GM18507 (cell line): ENCODE measurements around the gene CYSRT1.

ENCODE experiments used
- DNase-seq: peaks from one replicate; pipeline ENCODE4 v3.0.0; 2011; ENCODE audit warnings: low read depth; ENCODE audit not compliant: insufficient read length; ENCODE audit errors: extremely low spot score
- FAIRE-seq: peaks from 2 replicates; lab custom pipeline; 2011; peaks lifted over from hg19 to GRCh38; lab: Jason Lieb, UNC

Gene CYSRT1

DNA sequence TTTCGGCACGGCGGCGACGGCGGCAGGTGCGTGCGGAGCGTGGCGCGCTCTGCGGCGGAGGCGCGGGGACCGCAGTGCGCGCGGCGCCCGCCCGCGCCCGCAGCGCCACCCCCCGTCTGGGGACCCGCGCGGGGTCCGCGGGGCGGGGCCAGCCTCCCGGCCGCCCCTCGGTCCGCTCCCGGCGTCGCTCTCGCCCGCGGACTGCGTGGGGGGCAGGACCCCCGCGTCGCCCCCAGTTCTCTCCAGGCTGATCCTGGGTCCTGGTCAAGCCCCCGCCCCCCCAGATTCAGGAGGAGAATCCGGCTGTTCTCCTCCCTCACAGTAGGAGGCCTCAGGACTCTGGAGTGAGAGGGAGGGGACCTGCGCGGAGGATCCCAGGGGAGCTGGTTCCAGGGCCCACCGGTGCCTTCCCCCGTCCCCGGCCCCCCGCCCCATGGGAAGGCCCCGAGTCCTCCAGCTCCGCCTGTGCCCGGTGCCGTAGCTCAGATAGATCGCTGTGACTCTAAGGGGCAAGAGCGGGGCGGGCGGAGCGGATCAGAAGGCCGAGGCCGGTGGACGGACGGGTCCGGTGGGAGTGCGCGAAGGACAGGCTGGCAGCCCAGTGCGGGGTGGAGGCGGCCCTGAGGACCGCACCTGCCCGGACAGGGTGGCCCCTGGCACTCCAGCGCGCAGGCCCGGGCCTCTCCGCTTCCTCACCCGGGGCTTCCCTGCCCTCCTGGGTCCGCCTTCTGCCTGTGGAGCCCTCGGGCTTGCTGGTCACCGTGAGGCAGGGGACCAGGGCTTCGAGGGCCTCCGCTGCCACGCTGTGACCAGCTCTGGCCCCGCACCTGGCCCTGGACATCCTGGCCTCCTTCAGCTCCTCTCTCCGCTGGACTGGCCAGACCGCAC, 2.5 kb upstream of the CYSRT1 start, which contains the start of gene RNF208:
TSS of gene RNF208 (minus strand) at position 51 of the 888 bp plus-strand sequence. CDS start 1,028 bp downstream, outside the sequence.
- FAIRE-seq (no peak), DNase-seq (no peak)

DNA sequence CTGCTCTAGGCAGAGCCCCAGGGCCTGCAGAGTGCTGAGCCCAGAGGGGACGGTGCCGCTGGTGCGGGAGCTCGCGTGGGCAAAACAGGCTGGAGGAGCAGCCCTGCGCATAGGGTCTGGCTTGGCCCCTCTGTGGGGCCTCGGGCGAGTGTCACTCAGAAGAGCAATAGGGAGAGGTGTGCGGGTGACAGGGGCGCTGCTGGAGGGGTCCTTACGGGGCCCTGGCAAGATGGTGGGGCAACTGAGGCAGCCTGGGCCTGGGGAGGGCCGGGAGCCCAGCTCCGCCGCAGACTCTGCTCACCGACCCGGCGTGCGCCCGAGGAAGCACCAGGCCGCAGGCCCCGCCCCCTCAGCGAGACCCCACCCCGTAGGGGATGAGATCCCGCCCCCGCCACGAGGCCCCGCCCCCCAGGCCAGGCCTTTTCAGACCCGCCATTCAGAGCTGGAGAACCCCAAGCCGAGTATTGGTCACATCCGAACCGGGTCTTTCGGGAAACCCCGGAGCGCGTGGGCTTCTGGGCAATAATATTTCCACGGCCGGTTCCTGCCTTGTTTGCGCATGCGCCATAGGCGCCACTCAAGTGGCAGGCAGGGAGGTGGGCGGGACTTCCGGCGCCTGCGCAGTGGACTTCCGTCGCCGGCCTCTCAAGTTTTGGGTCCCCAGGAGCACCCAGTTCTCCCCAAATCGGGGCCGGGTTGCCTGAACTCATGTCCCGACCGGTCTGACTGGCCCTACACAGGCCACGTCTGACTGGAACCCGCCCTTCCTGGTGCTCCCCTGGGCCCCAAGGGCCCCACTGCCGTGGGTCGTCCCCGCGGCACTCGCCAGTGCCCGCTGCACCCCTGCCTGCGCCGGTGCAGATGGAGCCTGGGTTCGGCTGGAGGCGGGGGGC, 1.6 kb upstream of the CYSRT1 start:
- peak; percentile 94 for DNase-seq
- peak; percentile 99 for FAIRE-seq

DNA sequence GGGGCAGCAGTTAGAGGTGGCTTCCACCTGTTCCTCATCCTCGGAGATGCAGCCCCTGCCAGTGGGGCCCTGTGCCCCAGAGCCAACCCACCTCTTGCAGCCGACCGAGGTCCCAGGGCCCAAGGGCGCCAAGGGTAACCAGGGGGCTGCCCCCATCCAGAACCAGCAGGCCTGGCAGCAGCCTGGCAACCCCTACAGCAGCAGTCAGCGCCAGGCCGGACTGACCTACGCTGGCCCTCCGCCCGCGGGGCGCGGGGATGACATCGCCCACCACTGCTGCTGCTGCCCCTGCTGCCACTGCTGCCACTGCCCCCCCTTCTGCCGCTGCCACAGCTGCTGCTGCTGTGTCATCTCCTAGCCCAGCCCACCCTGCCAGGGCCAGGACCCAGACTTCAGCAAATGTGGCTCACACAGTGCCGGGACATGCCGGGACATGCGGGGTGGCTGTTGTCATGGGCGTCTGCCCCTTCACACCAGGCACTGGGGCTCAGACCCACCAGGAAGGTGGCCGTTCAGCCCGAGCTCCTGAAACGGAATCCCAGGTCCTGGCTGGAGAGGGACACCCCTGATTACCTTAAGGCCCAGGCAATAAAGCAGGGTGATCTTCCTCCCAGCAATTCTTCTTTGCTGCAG, 841 bp downstream of the CYSRT1 start:
- no peak for FAIRE-seq
- DNase-seq = no peak

DNA sequence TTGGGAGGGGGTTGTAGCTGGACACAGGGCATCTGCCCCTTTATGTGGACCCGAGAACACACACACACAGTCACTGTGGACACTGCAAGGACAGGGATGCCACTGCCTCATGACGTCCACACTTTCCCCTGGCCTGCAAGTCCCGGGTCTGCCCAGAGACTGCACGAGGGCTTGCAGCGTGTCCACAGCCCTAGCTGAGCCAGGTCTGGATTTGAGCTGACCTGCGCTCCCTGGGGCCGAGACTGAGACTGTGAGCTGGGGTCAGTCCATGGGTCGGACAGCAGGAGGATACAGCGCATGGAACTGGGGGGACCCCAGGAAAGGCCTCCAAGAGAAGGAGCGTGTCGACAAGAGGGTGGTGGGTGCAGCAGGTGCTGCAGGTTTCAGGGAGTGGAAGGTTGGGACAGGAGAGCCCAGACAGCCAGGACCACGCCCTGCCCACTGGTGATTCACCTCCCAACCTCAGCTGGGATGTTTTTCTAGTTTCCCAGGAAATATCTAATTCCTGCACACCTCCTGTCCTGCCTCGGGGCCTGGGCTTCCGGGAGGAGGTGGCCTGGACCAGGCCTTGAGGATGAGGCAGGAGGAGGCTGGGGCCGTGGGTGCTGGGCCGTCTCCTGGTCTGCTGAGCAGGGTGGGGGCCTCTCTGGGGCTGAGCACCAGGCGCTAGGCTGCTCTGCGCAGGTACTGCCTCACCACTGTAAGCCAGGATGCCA, 1.5 kb downstream of the CYSRT1 start:
- FAIRE-seq = no peak
- DNase-seq = no peak

DNA sequence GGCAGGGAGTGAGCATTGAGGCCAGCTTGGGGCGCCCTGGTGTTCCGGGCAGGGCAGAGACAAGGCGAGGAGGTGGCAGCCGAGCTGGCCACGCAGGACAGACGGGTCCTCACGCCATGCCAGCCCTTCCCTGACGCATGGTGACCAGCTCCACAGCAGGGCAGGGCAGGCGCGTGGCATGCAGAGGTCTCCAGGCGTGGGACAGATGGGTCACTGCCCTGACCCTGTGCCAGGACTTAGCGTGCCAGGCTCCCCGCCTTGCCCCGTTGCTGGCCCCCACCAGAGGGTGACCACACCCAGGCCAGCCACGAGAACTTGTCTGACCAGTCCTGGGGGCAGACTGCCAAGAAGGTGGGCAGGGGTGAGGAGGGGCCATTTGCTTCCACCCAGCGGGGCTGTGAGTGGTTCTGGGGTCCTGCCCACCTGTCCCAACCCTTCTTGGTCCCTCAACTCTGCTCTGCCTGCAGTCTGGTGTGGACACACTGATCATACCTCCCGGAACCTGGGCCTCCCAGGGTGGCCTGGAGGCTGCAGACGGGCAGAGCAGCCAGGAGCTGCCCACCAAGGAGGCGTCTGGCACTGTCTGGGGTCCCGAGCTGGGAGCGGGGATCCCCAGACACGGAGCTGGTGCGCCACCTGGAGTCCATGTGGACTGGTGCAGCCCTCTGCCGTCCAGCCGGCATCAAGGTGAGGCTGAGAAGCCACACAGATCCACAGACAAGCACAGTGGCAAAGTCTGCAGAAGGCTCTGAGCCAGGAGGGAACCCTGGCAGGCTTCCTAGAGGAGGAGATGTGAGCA, 2.3 kb downstream of the CYSRT1 start, which contains the start of gene RNF224:
TSS of gene RNF224 (plus strand) at position 449 of the 799 bp plus-strand sequence. CDS start 834 bp downstream, outside the sequence.
- FAIRE-seq = peak; percentile 84
- peak; percentile 59 for DNase-seq

DNA sequence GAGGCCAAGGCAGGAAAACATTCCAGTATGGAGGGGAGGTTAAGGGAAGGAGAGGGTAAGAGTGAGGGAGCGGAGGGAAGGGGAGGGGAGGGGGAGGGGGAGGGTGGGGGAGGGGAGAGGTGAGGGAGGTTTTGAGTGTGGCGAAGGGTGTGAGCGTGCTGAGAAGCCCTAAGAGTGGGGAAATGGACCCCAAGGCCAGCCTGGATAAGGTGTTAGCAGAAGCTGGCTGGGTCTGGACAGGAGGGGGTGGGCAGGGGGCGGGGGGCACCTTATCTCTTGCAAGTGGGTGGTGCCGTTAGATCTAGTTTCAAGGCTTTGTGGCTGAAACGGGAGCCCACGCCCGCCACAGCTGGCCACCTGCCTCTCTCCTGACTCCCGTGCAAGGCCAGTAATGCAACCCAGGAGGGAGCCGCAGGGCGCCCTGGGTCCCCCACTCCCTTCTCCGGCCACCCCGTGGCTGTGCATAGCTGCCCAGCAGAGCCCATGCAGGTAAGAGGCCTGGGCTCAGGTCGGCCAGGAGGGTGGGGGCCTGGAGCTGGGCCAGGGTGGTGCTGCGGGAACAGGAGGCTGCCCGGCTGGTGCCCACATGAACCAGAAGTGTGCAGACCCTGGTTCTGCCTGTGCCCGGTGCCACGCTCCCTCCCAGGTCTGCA, 3.0 kb downstream of the CYSRT1 start:
- DNase-seq (no peak), FAIRE-seq (no peak)

DNA sequence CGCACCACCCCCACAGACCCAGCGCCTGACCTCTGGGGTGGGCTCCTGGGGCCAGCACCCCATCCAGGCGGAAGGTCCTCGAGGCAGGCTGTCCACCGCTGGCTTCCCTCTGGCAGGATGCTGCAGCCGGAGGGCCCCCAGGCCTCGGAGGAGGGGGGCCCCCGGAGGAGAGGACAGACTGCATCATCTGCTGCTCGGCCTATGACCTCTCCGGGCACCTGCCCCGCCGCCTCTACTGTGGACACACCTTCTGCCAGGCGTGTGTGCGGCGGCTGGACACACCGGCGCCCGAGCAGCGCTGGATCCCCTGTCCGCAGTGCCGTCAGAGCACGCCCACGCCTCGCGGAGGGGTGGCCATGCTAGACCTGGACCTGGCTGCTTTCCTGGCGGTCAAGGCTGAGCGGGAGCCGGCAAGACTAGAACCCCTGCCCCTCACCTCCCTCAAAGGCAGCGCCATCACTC, 3.6 kb downstream of the CYSRT1 start:
- DNase-seq = no peak
- no peak for FAIRE-seq

DNA sequence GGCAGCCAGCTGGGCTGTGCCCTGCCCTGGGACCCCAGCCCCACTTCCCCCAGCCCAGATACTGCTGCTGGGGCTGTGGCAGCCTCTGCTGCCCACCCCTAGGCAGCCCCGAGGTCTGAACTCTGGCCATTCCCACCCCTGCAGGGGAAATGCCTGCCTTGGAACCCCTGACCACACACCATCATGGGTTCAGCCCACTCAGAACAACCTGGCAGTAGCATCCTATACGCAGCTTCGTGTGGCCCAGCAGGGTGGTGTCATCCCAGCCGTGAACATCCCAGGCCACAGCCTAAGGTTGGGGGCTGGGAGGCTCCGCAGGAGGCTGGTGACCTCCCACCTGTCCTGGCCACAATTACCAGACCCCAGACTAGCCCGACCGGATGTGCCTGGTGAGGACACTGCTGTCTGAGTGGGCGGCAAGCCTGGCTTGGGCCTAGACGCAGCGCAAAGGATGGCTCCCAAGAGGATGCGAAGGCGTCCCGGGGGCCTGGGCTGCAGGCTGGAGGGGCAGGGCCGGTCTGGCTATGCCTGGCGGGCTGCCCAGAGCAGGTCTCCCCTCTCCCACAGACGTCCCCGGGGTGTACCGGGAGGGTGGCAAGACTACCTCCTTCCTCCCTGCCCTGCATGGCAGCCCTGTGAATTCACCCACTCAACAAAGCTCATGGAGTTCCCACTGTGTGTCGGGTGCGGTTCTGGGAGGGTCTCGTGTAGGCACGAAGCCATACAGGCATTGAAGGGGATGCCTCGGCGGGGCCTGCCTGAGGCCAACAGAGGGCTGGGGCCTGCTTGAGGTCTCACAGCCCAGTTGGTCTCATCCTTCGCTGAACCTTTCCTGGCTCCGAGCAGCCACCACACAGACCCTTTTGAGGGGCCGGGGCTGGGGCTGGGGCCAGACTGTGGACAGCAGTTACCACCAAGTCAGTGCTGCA, 4.3 kb downstream of the CYSRT1 start:
- FAIRE-seq (no peak), DNase-seq (no peak)

DNA sequence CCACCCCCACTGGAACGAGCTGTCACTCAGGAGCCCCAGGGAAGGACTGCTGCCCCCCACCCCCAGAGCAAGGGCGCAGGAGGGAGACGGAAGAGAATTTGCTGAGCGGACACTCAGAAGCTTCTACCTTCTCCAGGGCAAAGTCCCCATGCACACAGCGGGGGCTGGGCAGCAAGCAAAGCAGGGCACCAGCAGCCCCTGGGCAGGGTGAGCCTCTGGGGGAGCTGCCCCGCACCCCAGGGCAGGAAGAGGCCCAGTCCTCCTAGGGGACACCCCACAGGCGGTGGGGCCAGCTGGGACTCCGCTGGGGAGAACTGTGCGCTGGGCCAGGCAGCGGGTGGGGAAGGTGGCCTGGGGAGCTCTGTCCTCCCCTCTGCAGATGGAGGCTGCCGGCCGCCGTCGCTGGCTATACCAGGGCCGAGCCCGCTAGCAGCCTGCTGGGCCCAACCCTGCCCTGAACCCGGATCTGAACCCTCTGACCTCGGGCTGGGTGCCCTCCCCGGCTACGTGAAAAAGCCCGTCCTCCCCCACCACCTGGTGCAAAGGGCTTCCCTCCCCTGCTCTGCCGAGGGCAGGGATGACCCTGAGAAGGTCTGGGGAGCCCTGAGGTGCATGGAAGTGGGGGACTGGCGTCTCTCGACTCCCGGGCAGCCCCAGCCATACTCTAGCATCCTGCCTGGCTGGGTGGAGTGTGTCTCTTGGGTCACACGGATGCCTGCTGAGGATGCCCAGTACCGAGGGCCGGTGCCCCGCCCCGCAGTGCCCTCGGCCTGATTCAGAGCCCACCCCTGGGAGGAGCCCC, 5.1 kb downstream of the CYSRT1 start:
- no peak for DNase-seq
- no peak for FAIRE-seq

DNA sequence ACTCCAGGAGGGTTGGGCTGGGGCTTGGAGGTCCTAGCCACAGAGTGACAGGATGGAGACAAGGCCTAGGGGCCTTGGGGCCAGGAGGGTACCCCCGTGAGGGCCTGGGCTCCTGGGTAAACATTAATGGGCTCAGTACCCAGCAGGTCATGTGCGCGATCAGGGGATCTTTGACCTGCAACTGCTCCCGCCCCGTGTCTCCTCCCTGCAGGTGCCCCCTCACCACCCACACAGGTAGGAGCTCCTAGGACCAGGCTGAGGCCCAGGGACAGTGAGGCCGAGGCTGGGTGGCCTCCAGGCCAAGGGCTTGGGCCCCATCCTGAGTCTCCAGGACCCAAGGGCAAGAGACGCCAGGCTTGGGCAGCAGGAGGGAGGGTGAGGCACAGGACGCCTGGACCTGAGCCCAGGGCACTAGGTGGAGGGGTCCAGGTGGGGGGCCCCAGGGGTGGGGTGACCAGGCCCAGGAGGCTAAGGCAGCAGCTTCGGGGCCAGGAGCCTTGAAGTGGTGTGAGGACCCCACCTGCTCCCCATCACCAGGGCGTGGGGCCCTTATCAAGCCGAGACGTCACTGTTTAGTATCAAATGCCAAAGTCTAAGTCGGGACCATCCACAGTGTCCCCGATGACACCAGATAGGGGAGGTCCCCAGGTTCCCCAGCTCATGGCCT, 5.9 kb downstream of the CYSRT1 start, which contains the start of gene SLC34A3:
TSS of gene SLC34A3 (plus strand) at position 197 of the 667 bp plus-strand sequence. CDS start 802 bp downstream, outside the sequence.
- FAIRE-seq (no peak), DNase-seq (no peak)

DNA sequence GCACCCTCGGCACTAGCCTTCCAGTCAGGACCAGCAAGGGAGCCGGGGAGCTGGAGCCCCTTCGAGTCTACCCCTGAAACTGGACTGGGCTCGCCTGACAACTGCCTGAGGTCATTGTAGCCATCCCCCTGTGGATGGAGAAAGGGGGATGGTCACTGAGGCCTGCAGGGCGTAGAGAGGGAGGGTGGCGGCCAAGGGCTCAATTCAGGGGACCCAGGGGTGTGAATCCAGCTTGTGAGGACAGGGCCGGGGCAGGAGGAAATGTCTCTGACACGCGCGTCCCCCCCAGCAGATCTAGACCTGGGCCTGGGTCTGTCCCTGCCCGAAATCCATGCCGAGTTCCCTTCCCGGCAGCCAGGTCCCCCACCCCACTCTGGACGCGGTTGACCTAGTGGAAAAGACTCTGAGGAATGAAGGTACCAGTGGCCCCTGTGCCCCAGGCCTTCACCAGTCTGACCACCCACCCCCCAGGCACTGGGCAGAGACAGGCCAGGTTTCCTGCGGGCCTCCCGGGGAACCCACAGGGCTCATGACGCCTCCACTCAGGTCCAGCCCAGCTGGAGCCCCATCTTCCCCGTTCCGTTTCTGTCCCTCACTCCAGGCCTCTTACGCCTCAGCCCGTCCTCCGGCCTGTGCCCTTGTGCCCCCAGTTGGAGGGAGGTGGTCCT, 6.5 kb downstream of the CYSRT1 start:
- FAIRE-seq (no peak), DNase-seq (no peak)

DNA sequence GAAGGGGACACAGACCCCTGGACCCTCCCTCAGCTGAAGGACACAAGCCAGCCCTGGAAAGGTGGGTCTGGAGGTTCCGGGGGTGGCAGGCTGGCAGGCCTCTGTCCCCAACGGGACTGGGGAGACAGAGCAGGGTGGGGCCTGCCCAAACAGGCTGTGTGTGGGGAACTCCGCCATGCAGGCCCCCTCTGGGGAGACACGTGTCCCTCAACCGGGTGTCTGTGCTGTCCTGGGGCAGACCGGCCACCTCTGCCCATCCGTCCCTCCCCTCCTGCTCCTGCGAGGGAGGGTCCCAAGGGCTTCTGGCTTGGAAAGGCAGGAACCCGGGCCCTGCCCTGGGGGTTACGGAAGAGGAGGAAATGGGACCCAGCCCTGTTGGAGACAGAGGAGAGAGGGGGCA, 7.1 kb downstream of the CYSRT1 start:
- no peak for DNase-seq
- no peak for FAIRE-seq

DNA sequence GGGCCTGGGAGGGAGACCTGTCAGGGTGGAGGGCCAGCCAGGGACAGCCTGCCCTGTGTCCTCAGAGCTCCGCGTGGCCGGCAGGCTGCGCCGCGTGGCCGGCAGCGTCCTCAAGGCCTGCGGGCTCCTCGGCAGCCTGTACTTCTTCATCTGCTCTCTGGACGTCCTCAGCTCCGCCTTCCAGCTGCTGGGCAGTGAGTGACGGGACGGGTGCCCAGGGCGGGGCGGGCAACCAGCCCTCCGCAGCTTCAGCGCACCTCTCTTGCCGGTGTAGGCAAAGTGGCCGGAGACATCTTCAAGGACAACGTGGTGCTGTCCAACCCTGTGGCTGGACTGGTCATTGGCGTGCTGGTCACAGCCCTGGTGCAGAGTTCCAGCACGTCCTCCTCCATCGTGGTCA, 7.5 kb downstream of the CYSRT1 start:
- DNase-seq (no peak), FAIRE-seq (no peak)

DNA sequence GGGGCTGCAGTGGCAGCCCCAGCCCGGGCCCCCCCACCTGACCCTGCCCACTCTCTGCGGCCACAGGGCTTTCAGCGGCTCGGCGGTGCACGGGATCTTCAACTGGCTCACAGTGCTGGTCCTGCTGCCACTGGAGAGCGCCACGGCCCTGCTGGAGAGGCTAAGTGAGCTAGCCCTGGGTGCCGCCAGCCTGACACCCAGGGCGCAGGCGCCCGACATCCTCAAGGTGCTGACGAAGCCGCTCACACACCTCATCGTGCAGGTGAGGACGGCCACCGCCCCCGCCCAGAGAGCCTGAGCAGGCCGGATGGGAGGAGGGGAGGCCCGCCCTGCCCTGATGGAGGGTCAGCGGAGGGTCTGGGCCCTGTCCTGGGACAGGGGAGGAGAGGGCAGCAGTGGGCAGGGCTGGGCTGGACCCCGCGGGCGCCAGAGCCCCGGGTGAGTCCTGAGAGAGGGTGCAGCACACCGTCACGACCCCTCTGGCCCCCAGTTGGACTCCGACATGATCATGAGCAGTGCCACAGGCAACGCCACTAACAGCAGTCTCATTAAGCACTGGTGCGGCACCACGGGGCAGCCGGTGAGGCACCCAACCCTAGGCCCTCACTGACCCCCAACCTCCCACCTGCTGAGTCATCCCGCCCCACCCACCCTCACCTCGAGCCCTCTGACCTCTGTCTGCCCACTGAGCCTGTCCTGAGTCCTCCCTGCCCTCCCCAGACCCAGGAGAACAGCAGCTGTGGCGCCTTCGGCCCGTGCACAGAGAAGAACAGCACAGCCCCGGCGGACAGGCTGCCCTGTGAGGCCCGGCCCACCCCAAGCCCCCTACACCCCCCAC, 8.4 kb downstream of the CYSRT1 start:
- DNase-seq = no peak
- FAIRE-seq = no peak
